GM18873 (cell line): ENCODE data around the gene AMIGO2.
"Not testable (repeated sequence)": the region's sequence is repeated elsewhere in the genome, so short reads cannot be mapped to it uniquely, and the experiment has no call there.

Source experiments
- ATAC-seq: cut with Tn5 transposase; IDR thresholded peaks from one replicate; pipeline ENCODE4 v1.9.1; 2021; ENCODE audit warnings: mild to moderate bottlenecking, moderate library complexity, moderate number of reproducible peaks; ENCODE audit not compliant: unreplicated experiment, low FRiP score

AMIGO2 gene

GRCh38 chr12:47079468-47079980 lies at the start of gene AMIGO2, which contains the start of gene PCED1B:
Gene AMIGO2 (minus strand): TSS chr12:47079959. CDS start chr12:47079002, 957 bp downstream.
Gene PCED1B (plus strand): TSS chr12:47079621. CDS start chr12:47235064, 155,443 bp downstream.
- ATAC-seq: peak; percentile 73

GRCh38 chr12:47126246-47126645 lies 46.5 kb upstream of the AMIGO2 start:
- no peak for ATAC-seq

GRCh38 chr12:47124451-47124850 lies 44.7 kb upstream of the AMIGO2 start:
- ATAC-seq: no peak

- no peak for ATAC-seq
These were observed 44.0 kb upstream of the AMIGO2 start for GRCh38 chr12:47123730-47124129.

- ATAC-seq: no peak
These were observed 42.8 kb upstream of the AMIGO2 start for GRCh38 chr12:47122602-47123001.

- no peak for ATAC-seq
These were observed 41.4 kb upstream of the AMIGO2 start for GRCh38 chr12:47121146-47121545.

GRCh38 chr12:47120736-47121135 lies 41.0 kb upstream of the AMIGO2 start:
- ATAC-seq: no peak

- ATAC-seq: not testable (repeated sequence)
These were observed 37.5 kb upstream of the AMIGO2 start for GRCh38 chr12:47117305-47117704.

- no peak for ATAC-seq
These were observed 34.7 kb upstream of the AMIGO2 start for GRCh38 chr12:47114481-47114892.

- ATAC-seq: no peak
These were observed 32.9 kb upstream of the AMIGO2 start for GRCh38 chr12:47112679-47113078.

GRCh38 chr12:47111854-47112253 lies 32.1 kb upstream of the AMIGO2 start:
- no peak for ATAC-seq

GRCh38 chr12:47111392-47111778 lies 31.6 kb upstream of the AMIGO2 start:
- no peak for ATAC-seq

GRCh38 chr12:47110718-47111391 lies 31.1 kb upstream of the AMIGO2 start:
- no peak for ATAC-seq

GRCh38 chr12:47110011-47110541 lies 30.3 kb upstream of the AMIGO2 start:
- ATAC-seq: no peak

- no peak for ATAC-seq
These were observed 28.2 kb upstream of the AMIGO2 start for GRCh38 chr12:47107926-47108325.

- ATAC-seq: no peak
These were observed 27.7 kb upstream of the AMIGO2 start for GRCh38 chr12:47107446-47107845.

GRCh38 chr12:47105914-47106674 lies 26.3 kb upstream of the AMIGO2 start:
- ATAC-seq: no peak

- no peak for ATAC-seq
These were observed 23.3 kb upstream of the AMIGO2 start for GRCh38 chr12:47102845-47103651.

- ATAC-seq: no peak
These were observed 22.6 kb upstream of the AMIGO2 start for GRCh38 chr12:47102406-47102805.

GRCh38 chr12:47100160-47100559 lies 20.4 kb upstream of the AMIGO2 start:
- no peak for ATAC-seq

- ATAC-seq: no peak
These were observed 19.9 kb upstream of the AMIGO2 start for GRCh38 chr12:47099610-47100009.
